GM19193 (cell line): ENCODE data around the gene DDX17.

Source experiments
- POLR2A ChIP-seq: IDR thresholded peaks from 4 replicates; pipeline ENCODE4 v1.6.1; 2011; ENCODE audit not compliant: insufficient read depth, insufficient read length; ENCODE audit errors: extremely low read depth

DDX17 gene

DNA sequence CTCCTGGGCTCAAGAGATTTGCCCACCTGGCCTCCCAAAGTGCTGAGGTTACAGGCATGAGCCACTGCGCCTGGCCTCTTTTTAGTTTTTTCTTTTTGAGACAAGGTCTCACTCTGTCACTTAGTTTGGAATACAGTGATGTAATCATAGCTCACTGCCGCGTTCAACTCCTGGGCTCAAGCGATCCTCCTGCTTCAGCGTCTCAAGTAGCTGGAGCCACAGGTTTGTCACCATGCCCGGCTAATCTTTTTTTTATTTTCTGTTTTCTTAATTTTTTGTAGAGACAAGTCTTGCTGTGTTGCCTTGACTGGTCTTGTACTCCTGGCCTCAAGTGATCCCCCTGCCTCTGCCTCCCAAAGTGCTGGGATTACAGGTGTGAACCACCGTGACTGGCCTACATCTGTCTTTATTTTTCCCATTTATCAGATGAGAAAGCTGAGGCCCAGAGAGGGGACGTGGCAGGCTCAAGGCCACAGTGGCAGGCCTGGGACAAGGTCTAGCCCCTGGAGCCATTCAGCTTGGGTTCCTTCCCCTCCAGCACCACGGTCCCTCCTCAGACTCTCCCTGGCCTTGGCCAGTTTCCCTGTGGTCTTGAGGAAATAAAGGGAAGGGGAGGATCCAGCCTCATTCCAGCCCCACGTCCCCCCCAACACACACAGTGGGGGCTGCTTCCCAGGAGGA, 41.0 kb downstream of the DDX17 start:
- TF ChIP-seq POLR2A = no peak

DNA sequence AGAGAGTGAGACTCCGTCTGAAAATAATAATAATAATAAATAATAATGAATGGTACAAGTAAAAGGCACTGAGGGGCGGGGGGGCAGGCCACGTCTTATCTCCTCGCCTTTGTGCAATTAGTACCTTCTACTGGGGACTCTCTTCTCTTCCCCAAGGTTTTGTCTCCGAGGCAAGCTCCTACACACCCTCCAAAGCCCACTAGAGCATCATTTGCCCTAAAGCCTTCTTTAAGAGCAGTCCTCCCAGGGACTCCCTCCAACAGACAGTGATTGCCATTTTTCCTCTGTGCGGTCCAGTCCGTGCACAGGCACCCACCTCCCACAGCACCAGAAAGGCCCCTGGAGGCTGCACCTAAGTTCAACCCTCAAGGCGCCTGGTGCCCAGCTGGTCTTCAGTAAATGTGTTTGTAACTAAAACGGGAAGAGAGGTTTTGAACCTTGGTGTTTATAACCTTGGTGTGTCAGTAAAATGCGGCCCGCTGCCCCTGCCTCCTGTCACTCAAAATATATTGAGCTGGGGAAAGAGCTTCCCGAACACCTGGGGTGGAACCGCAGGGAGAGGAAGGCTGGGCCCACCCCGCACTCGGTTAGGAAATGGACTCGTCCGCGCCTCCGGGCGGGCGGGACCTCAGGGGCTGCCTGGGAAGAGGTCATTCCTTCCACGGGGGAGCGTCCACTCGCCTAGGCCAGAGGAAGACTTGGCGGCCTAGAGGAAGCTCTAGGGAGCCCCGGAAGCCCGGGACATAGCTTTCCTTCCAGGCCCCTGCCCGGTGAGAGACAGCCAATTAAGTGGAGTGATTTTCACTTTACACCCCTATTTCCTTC, 42.9 kb downstream of the DDX17 start:
- TF ChIP-seq POLR2A = no peak

DNA sequence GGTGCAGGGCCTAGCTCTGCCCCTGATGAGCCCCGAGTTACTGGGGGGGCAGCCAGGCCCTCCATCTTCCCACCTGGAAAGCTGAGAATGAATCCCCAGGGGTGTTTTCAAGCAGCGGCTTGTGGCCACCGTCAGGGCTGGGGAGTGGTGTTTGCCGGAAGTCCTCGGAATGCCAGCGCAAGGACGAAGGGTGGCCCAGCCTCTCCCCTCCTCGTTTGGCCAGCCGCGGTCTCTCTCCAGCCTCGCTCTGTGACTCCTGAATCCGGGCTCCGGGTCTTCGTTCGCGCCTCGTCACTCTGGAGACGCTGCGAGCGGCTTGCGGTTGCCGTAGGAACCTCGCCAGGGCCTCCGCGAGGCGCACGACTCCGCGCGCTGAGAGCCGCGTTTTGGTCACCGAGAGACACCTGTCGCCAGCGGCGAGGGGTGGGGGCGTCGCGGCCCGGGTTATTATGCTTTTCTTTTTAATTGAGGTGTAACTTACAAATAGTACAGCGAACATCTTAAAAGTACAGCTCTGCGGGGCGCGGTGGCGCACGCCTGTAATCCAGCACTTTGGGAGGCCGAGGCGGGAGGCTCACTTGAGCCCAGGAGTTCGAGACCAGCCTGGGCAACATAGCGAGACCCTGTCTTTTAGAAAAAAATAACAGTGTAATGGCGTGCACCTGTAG, 44.6 kb downstream of the DDX17 start:
- no peak for TF ChIP-seq POLR2A

DNA sequence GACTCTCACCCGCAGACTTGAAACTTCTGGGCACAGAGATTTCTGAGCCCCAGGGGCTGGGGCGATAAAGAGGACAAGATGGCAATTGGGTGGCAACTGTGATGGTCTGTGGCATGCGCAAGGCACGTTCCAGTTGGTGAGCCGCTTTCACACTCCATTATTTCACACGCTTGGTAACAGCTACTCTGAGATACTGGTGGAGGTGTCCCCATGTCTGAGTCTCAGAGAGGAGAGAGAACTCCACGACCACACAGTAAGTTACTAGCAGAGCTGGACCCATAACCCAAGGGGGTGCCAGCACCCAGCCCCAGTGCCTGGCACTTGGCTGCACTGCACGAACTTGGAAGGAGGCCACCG, 45.1 kb downstream of the DDX17 start:
- TF ChIP-seq POLR2A = no peak

DNA sequence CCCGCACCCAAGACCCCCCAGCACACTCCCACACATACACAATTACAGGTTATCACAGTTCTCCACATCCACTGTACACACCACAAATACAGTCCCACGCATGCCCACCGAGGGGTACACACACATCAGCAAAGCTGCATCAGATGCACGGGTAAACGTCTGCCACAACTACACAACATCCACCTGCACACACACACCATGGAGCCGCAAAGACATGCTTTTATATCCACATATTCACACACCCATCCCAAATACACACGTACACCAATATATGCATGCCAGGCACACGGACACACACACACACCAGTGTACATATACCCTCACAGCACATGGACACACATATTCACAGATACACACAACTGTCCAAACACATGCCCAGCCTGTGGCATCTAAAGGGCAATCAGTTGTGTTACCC, 45.7 kb downstream of the DDX17 start:
- no peak for TF ChIP-seq POLR2A

DNA sequence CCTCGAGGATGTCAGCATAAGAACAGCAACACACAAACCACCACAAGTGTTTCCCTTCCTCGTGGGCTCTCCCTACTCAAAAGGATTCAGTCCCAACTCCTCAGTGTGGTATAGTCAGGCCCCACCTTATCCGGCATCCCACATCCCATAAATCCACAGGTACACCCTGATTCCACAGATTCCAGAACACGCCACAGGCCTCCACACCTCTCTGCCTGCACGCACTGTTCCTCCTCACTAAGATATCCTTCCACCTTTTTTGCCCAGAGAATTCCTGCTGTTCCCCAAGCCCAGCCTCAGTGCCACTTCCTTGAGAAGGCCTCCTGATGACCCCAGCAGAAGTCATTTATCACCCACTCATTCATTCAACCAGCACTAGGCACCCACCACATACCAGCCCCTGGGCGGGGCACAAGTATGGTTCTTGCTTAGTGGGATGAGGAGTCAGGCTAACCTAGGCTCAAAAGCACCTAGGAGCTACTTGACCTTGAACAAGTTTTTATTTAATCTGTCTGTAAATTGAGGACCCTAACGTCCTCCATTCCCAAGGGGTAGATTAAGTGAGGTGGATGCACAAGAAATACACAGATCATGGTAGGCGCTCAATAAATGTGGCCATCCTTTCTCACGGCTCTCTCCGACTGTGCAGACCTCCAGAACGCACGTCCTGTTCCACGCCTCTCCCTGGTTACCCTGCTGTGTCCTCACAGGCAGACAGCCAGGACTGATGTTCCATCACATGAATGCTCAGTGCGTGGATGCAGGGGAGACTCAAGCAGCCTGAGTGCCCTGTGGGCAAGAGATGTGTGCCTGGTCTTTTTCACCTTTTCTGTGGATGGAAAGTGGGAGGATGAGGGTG, 49.0 kb downstream of the DDX17 start:
- no peak for TF ChIP-seq POLR2A

DNA sequence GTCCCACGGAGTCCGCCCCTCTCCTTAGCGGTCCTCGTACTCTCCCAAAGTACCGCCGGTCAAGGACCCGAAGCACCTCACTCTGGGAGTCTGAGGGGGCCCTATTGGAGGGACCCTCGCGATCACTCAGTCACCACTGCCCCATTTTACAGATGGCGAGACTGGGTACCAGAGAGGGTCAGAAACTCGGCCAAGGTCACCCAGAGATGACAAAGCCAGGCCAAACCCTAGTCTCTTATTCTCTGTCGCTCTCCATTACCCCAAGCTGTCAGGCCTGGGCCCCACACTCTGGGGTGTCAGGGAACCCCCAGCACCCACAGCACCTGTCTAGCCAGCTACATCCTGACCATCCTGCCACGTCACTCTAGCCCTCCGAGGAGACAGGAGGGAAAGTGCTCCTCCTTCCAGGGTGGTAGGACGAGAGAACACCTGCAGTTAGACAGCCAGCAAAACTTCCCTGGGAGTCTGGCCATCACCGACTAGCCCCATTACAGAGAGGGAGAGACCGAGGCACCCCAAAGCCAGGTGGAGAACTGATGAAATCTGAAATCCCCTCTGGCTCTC, 49.8 kb downstream of the DDX17 start:
- TF ChIP-seq POLR2A = no peak

DNA sequence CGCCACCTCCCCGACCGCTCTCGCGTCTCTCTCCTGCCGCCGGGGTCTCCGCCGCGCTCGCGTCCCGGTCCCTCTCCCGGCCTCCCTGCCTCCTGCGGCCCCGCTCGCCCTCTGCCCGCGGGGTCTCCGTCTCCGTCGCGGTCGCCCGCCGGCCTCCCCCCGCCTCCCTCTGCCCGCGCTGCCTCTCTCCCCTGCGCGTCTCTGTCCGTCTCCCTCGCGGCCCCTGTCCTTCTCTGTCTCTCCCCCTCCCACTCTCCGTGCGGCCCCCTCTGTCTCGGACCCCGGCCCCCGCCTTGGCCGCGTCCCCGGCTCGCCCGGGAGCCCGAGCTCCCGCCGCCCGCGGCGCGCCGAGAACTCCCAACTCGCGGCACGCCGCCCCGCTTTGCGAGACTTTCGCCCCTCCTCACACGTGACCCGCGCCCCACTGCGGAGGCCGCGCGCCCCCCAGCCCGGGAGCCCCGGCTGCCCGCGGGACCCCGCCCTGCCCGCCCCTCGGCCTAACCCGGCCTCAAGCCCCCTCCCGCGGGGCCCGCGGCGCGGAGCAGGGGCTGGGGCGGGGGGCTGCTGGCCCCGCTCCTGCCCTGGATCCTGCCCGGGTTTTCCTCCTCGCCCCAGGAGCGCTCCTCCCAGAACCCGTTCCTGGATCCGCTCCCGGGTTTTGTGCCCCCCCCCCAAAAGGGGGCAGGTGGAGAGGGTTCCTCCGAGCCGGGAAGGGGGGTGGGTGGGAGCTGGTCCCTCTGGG, 50.4 kb downstream of the DDX17 start:
- no peak for TF ChIP-seq POLR2A

DNA sequence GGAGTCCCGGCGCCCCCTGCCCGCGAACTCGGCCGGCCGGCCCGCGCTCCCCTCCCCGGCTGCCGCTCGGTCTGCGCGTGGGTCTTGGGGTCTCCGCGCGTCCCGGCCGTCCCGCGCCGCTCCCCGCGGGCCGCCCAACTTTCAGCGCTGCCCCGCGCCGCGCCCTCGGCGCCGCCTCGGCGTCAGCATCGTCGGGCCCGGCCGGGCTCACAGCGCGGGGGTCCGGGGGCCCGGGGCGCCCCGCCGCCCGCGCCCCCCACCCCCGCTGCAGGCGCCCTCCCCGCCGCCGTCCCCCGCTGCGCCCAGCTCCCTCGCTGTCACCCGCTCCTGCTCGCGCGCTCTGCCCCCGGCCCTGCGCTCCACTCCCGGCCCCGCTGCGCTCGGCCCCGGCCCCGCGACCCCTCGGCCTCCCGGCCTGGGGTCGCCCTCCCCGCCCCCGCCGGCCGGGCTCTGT, 51.0 kb downstream of the DDX17 start, which contains the start of gene KCNJ4:
Gene KCNJ4, minus strand, starts transcription at position 124 of the 454 bp plus-strand sequence. CDS start 27,067 bp downstream, outside the sequence.
- TF ChIP-seq POLR2A = no peak

DNA sequence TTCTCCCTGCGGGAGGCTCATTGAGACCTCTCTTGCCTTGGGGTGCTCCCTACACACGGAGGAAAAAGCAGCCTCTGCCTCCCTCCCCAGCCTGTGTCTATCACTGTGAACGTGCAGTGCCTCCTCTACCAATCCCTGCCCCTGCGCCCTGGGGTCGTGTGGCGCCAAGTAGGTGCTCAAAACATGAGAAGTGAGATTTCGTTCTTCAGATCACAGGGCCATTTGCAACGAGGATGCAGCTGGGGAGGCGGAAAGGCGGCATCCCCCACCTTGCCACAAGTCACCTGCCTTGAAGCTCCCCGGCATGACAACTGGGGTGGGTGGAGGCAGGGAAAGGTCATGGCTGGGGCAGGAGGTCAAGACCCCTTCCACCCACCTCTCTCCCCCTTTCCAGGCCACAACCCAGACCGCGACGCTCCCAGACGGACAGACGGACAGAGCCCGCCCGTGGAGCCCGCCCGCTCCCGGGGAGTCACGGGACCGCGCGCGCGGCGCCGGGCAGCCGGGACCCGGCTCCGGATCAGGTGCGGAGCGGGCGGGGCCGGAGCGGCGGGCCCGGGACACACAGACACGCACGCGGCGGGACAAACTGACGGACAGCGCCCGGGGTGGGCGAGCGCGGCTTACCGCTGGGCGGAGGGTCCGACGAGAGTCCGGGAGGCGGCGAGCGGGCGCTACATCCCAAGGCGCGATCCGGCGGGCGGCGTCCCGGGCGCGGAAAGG, 51.6 kb downstream of the DDX17 start:
- TF ChIP-seq POLR2A = no peak

DNA sequence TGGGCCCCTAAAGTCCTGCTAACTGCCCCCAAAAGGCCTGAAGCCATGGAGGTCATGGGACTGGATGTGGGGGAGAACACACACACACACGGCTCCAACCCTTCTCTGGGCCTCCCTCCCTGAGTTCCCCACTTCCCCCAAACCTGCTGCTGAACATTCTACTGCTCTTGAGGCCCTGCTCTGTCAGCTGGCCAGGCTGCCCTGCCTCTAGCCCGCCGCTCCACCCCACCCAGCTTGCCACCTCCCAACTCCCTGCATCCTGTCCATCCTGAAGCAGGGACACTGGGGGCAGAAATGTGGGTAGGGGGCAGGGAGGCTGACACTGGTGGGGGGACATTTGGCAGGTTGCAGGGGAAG, 52.1 kb downstream of the DDX17 start:
- no peak for TF ChIP-seq POLR2A

DNA sequence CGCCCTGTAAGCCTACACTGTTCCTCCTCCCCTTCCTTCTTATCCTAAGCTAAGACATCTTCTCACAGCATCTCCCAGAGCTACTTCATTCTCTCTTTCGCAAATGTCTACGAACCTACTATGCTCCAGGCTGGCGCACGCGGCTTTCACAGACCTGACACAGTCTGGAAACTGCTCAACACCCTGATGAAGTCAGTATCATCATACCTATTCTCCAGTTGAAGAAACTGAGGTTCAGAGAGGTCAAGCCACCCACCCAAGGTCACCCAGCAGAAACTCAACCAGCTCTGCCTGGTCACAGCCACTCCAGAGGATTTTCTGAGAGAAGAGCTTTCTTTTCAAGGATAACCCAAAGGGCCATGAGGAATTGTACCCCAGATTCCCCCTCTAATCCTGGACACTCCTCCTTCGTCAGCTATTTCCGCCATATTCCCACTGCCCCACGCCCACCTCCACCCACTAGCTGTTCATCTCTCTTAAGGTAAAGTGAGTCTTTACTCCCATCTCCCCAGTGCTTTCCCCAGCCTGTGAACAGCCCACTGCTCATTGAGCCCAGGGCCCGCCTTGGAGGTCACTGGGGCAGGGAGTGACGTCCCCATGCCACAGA, 52.9 kb downstream of the DDX17 start:
- TF ChIP-seq POLR2A = no peak
